ENCODE results near the gene JPH4.
A peak's percentile ranks its signal among the peaks of the same experiment; 100 is the strongest.

JPH4 gene

DNA sequence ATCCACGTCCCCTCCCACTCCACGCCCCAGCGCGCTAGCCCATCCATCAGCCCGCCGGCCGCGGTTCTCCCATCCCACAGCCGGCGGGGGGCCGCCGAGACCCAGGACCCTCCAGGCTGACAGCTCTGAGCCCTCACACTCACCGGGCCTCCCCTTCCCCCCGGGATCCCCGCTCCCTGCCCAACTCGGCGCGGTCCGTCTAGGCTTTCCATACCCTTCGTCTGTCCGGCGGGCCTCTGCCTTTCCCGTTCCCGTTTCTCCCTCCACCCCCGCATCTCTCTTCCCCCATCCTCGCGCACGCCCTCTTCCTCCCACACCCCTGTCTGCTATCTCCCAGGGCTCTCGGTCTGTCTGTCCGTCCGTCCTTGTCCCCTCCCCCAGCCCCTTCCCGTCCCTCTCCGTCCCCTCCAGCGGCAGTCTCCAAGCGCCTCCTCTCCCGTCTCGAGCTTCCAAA is 27.8 kb downstream of the JPH4 start:
- peak overlapping the region in 1 of 2 donors; percentile 57 for H3K27ac ChIP-seq
- peak overlapping the region; percentile 76 for H3K4me3 ChIP-seq
- TF ChIP-seq, protein P1, sequence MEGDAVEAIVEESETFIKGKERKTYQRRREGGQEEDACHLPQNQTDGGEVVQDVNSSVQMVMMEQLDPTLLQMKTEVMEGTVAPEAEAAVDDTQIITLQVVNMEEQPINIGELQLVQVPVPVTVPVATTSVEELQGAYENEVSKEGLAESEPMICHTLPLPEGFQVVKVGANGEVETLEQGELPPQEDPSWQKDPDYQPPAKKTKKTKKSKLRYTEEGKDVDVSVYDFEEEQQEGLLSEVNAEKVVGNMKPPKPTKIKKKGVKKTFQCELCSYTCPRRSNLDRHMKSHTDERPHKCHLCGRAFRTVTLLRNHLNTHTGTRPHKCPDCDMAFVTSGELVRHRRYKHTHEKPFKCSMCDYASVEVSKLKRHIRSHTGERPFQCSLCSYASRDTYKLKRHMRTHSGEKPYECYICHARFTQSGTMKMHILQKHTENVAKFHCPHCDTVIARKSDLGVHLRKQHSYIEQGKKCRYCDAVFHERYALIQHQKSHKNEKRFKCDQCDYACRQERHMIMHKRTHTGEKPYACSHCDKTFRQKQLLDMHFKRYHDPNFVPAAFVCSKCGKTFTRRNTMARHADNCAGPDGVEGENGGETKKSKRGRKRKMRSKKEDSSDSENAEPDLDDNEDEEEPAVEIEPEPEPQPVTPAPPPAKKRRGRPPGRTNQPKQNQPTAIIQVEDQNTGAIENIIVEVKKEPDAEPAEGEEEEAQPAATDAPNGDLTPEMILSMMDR (IDR thresholded peaks at IDR 0.05): no peak
- no peak for DNase-seq (ENCODE audit: low spot score)

DNA sequence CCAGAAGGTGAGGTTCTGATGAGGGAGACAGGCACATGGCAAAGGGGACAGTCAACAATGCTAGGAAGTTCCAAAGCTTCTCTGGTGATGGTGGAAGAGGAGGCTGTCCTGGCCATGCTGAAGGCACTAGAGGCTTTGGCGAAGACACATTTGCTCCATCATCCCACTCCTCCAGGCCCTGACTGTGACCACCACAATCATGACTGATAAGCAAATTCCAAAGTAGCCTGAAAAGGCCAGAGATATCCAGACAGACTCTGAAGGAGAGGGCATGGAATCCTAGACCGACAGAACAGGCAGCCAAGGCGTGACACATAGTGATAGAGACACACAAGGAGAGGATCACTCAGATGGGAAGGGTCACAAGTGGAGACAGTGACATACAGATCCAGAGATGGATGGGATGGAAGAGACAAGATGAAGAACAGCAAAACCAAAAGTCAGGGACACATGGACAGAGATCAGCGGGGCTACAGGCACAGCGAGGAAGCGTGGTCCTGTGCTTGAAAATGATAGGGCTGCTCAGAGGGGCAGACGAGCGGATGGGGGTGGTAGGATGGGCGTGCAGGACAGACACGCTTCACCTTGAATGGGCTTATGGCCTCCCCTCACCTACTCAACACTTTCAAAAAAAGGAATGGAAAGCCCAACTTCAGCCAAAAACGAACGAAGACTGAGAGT is 28.3 kb downstream of the JPH4 start:
- Histone ChIP-seq H3K27ac (no peak overlapping the region), H3K4me3 (peak overlapping the region; percentile 76)
- DNase-seq (ENCODE audit: low spot score): no peak
- TF ChIP-seq, protein P1 (IDR thresholded peaks at IDR 0.05): no peak

DNA sequence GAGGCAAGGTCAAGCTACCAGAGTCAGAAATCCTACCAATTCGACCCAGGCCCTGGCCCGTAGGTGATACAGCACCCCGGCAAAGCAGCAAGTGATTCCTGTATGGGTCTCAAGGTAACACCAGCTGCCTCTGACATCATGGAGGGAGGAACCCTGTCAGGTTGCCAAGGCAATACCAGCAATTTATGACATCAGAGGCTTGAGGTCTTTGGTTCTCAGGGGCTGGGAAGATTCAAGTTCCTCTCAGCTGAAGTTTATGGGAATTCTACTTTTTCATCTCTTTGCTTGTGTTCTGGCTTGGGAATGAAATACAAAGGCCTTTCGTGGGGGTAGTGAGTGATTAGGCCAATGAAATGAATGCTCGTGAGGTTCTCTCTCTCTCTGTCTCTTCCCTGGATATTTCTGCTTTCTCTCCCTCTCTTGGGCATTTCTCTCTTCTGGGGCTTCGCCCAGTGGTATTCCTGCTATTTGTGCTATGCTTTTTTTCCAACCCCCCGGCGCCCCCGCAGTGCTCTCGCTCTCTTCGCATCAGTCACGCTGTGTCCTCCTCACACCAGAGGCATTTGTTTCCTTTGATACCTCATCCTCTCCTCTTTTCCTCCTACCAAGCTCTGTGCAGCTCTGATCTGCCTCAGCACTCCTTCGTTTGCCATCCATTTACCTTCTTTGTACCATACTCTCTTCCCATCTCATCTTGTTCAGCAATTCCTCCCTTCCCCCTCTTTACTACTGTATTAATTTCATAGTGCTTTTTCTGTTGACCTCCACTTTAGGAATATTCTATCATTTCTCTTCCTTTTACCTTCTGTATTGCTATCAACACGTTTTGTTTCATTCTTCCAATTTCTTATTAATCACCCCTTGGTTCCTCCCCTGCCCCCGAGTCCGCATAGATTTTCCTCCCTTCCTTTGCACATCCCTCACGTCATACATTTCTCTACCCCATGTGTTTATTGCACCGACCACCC is 30.0 kb downstream of the JPH4 start:
- H3K4me3 ChIP-seq: no peak overlapping the region
- H3K27ac ChIP-seq: no peak overlapping the region
- TF ChIP-seq, protein P1 (IDR thresholded peaks at IDR 0.05): no peak
- no peak for DNase-seq (ENCODE audit: low spot score)

DNA sequence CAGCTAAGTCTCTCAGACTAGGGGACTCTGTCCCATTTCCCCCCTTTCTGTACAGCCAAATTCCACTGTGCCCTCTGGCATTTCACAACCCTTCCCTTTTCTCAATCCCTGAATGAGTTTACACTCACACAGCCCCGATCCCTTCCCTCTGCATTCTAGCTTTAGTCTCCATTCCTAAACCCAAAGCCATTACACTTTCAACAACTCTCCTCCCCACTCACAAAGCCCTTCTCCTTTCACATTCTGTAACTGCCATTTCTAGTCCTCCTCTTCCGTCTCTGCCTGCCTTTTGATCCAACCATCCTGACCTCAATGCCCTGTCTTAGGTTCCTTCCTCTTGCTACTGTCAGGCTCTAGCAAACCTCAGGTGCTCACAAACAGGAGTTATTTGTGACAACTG is 30.7 kb downstream of the JPH4 start:
- TF ChIP-seq, protein P1 (IDR thresholded peaks at IDR 0.05): no peak
- no peak overlapping the region for H3K4me3 ChIP-seq
- DNase-seq (ENCODE audit: low spot score): no peak
- no peak overlapping the region for H3K27ac ChIP-seq

- DNase-seq (ENCODE audit: low spot score): no peak
Observed at GRCh38 chr14:23546450-23547035, 32.0 kb downstream of the JPH4 start.

GRCh38 chr14:23545740-23546365 is 32.7 kb downstream of the JPH4 start:
- no peak overlapping the region for H3K4me3 ChIP-seq
- TF ChIP-seq, protein P1 (IDR thresholded peaks at IDR 0.05): no peak
- no peak for DNase-seq (ENCODE audit: low spot score)
- peak overlapping the region in 1 of 2 donors; percentile 48 for H3K27ac ChIP-seq

More at GRCh38 chr14:23546450-23547035, 32.0 kb downstream of the JPH4 start:
- no peak overlapping the region for H3K27ac ChIP-seq
- H3K4me3 ChIP-seq: no peak overlapping the region
- TF ChIP-seq, protein P1 (IDR thresholded peaks at IDR 0.05): no peak
